GM23338 (cell line): ENCODE results near the gene RABEPK. TPM values are rescaled to one million over a fixed set of nuclear protein-coding genes. Genes with fewer than 3 reads are reported as not detected.

Experiments used
- ATAC-seq: fragments of 200-7000 bp; cut with Tn5 transposase; 3 replicates; pipeline ENCODE4 v1.9.1; 2020
- DNase-seq: peaks from one replicate; pipeline ENCODE4 v3.0.0-alpha.2; 2015; ENCODE audit warnings: low spot score
- H2AFZ ChIP-seq: fragments of 200-600 bp; sonication (generic); 2 replicates; pipeline ENCODE4 v1.8.0; 2016; ENCODE audit warnings: antibody characterized with exemption, mild to moderate bottlenecking, moderate library complexity
- H3F3A ChIP-seq: fragments of 200-600 bp; sonication (generic); replicated peaks from 2 replicates; pipeline ENCODE4 v1.8.0; 2017; ENCODE audit warnings: antibody characterized with exemption, mixed run types, low read depth
- H3K27ac ChIP-seq: fragments of 200-600 bp; sonication (generic); 2 replicates; pipeline ENCODE4 v1.6.1; 2016; ENCODE audit warnings: low read depth
- H3K27me3 ChIP-seq: fragments of 200-600 bp; sonication (generic); 2 replicates; pipeline ENCODE4 v1.8.0; 2016; ENCODE audit warnings: mild to moderate bottlenecking, mixed run types, moderate library complexity; ENCODE audit not compliant: insufficient read depth
- H3K36me3 ChIP-seq: fragments of 200-600 bp; sonication (generic); 2 replicates; pipeline ENCODE4 v1.8.0; 2016; ENCODE audit warnings: mild to moderate bottlenecking; ENCODE audit not compliant: insufficient read depth
- H3K4me1 ChIP-seq: fragments of 200-600 bp; sonication (generic); 2 replicates; pipeline ENCODE4 v1.8.0; 2016; ENCODE audit warnings: mild to moderate bottlenecking, moderate library complexity; ENCODE audit not compliant: insufficient read depth
- H3K4me2 ChIP-seq: fragments of 200-600 bp; sonication (generic); 2 replicates; pipeline ENCODE4 v1.7.1; 2017; ENCODE audit warnings: mixed run types
- H3K4me3 ChIP-seq: fragments of 200-600 bp; sonication (generic); 2 replicates; pipeline ENCODE4 v1.6.1; 2016; ENCODE audit warnings: mixed run types
- H3K79me2 ChIP-seq: fragments of 200-600 bp; sonication (generic); replicated peaks from 2 replicates; pipeline ENCODE4 v1.8.0; 2017; ENCODE audit warnings: mild to moderate bottlenecking; ENCODE audit not compliant: insufficient read depth
- H3K9me2 ChIP-seq: fragments of 200-600 bp; sonication (generic); 2 replicates; pipeline ENCODE4 v1.8.0; 2017; ENCODE audit not compliant: insufficient read depth
- H4K20me1 ChIP-seq: fragments of 200-600 bp; sonication (generic); replicated peaks from 2 replicates; pipeline ENCODE4 v1.8.0; 2017; ENCODE audit warnings: mild to moderate bottlenecking; ENCODE audit not compliant: insufficient read depth
- H3K27ac Mint-ChIP-seq: 2 replicates; pipeline ENCODE4 v1.8.0; 2020; ENCODE audit warnings: inconsistent platforms, mild to moderate bottlenecking, moderate library complexity, mixed read lengths
- H3K27me3 Mint-ChIP-seq: 3 replicates; pipeline ENCODE4 v1.8.0; 2022; ENCODE audit warnings: low read depth, mild to moderate bottlenecking, moderate library complexity, mixed read lengths, inconsistent platforms; ENCODE audit not compliant: insufficient read depth, poor library complexity
- H3K36me3 Mint-ChIP-seq: 3 replicates; pipeline ENCODE4 v1.8.0; 2021; ENCODE audit warnings: low read depth, mild to moderate bottlenecking, inconsistent platforms, moderate library complexity, mixed read lengths
- H3K4me1 Mint-ChIP-seq: 3 replicates; pipeline ENCODE4 v1.8.0; 2020; ENCODE audit warnings: mild to moderate bottlenecking, inconsistent platforms, mixed read lengths
- H3K4me3 Mint-ChIP-seq: 3 replicates; pipeline ENCODE4 v1.8.0; 2021; ENCODE audit warnings: moderate library complexity, mild to moderate bottlenecking, inconsistent platforms, mixed read lengths
- H3K9me3 Mint-ChIP-seq: 3 replicates; pipeline ENCODE4 v1.8.0; 2020; ENCODE audit warnings: moderate library complexity, mild to moderate bottlenecking, inconsistent platforms, mixed read lengths
- CREB1 ChIP-seq: fragments of 250-450 bp; sonication (Bioruptor Pico); IDR thresholded peaks from 2 replicates; pipeline ENCODE4 v1.5.0; 2020; ENCODE audit warnings: low read depth, mild to moderate bottlenecking, moderate library complexity
- EZH2 ChIP-seq: fragments of 200-600 bp; sonication (generic); IDR thresholded peaks from one replicate; pipeline ENCODE4 v1.8.0; 2017; ENCODE audit warnings: antibody characterized with exemption, mild to moderate bottlenecking, low read depth; ENCODE audit not compliant: unreplicated experiment
- EZH2phosphoT487 ChIP-seq: fragments of 200-600 bp; sonication (generic); IDR thresholded peaks from one replicate; pipeline ENCODE4 v1.8.1; 2018; ENCODE audit warnings: antibody characterized with exemption; ENCODE audit not compliant: unreplicated experiment
- JUNB ChIP-seq: IDR thresholded peaks from one replicate; pipeline ENCODE4 v1.6.1; 2016; ENCODE audit warnings: antibody characterized with exemption; ENCODE audit not compliant: unreplicated experiment
- NANOG ChIP-seq: IDR thresholded peaks from 2 replicates; pipeline ENCODE4 v1.6.1; 2016; ENCODE audit warnings: antibody characterized with exemption, borderline replicate concordance
- POLR2AphosphoS5 ChIP-seq: IDR thresholded peaks from 2 replicates; pipeline ENCODE4 v1.6.1; 2016; ENCODE audit warnings: antibody characterized with exemption, low read depth
- STAT1 ChIP-seq: IDR thresholded peaks from one replicate; pipeline ENCODE4 v1.6.1; 2016; ENCODE audit warnings: antibody characterized with exemption; ENCODE audit not compliant: unreplicated experiment
- ZNF114 ChIP-seq: fragments of 250-450 bp; sonication (Bioruptor Pico); IDR thresholded peaks from 2 replicates; pipeline ENCODE4 v1.5.0; 2020; ENCODE audit warnings: mild to moderate bottlenecking, moderate library complexity
- ZNF331 ChIP-seq: fragments of 250-450 bp; sonication (Bioruptor Pico); IDR thresholded peaks from 2 replicates; pipeline ENCODE4 v1.5.0; 2020; ENCODE audit warnings: low read depth, mild to moderate bottlenecking, moderate library complexity
- polyA plus RNA-seq: library from polyadenylated mRNA; unstranded; fragments of >200 nt; fragmentation: Nextera tagmentation; extraction: Ambion mirVana; gene quantifications from 2 replicates; pipeline ENCODE4 v1.2.1, GENCODE V29; 2016
- total RNA-seq: library from RNA; depleted of rRNA; stranded (reverse); fragments of >200 nt; shearing (Covaris generic); gene quantifications from 2 replicates; pipeline ENCODE4 v1.2.3, GENCODE V29; 2014
- TF ChIP-seq, protein P1 (sequence below): fragments of 250-450 bp; sonication (Bioruptor Pico); IDR thresholded peaks from 2 replicates; pipeline ENCODE4 v1.5.0; 2020; ENCODE audit warnings: mild to moderate bottlenecking, moderate library complexity
- TF ChIP-seq, protein P2 (sequence below): IDR thresholded peaks from one replicate; pipeline ENCODE4 v1.6.1; 2018; ENCODE audit warnings: antibody characterized with exemption; ENCODE audit not compliant: unreplicated experiment
- TF ChIP-seq, protein P3 (sequence below): IDR thresholded peaks from 2 replicates; pipeline ENCODE4 v1.6.1; 2016; ENCODE audit warnings: antibody characterized with exemption
- TF ChIP-seq, protein P4 (sequence below), 2 experiments: fragments of 200-600 bp in 1 of 2; sonication (generic) in 1 of 2; conservative IDR thresholded peaks; 2 replicates each; pipeline versions ENCODE4 v1.5.1 to v1.6.1; 2016 to 2017; ENCODE audit warnings: antibody characterized with exemption in 2 of 2, low read depth in 2 of 2, mild to moderate bottlenecking in 2 of 2, moderate library complexity in 1 of 2

The RABEPK gene
- total and polyA plus RNA-seq, 2 experiments from 2014 or later, result 25.8 to 32.7 TPM

DNA sequence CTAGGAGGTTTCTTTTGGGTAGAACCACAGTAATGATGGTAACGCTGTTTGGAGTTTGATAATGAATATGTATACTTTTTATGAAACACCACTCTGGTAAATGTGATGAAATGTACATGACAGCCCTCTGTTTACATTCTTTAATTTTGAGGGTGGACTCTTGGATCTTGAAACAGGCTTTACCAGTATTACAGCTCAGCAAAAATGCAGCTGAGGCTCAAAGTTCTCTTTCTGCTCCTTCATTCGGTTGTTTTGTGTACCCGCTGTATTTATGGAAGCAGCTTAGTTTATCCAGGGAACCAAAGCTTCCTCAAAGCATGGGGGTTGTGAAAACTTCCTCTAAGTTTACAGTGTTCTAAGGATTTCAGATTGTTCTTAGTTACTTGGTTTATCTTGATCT lies 72.4 kb downstream of the RABEPK start:
- Histone ChIP-seq H3K4me1 (peaks cover 18% of the 10 kb centered on the region), H3K36me3 (no peaks in the 10 kb centered on the region), H3K4me3 (no peak overlapping the region), H3F3A (no peaks in the 10 kb centered on the region), H3K4me2 (peak overlapping the region; percentile 22), H2AFZ (no peak overlapping the region), H3K27me3 (no peaks in the 10 kb centered on the region), H4K20me1 (peaks cover 4% of the 10 kb centered on the region; the same call in 1 of the 2 replicates), H3K79me2 (peaks cover 90% of the 10 kb centered on the region), H3K9me2 (no peaks in the 10 kb centered on the region), H3K27ac (peak overlapping the region; percentile 86; the same call in 1 of the 2 replicates)
- TF ChIP-seq STAT1 (no peak), ZNF114 (CRISPR knock-in tag) (no peak), NANOG (no peak), JUNB (no peak), POLR2AphosphoS5 (no peak), EZH2phosphoT487 (no peak), ZNF331 (CRISPR knock-in tag) (no peak), CREB1 (no peak), EZH2 (no peak)
- TF ChIP-seq, protein P1, sequence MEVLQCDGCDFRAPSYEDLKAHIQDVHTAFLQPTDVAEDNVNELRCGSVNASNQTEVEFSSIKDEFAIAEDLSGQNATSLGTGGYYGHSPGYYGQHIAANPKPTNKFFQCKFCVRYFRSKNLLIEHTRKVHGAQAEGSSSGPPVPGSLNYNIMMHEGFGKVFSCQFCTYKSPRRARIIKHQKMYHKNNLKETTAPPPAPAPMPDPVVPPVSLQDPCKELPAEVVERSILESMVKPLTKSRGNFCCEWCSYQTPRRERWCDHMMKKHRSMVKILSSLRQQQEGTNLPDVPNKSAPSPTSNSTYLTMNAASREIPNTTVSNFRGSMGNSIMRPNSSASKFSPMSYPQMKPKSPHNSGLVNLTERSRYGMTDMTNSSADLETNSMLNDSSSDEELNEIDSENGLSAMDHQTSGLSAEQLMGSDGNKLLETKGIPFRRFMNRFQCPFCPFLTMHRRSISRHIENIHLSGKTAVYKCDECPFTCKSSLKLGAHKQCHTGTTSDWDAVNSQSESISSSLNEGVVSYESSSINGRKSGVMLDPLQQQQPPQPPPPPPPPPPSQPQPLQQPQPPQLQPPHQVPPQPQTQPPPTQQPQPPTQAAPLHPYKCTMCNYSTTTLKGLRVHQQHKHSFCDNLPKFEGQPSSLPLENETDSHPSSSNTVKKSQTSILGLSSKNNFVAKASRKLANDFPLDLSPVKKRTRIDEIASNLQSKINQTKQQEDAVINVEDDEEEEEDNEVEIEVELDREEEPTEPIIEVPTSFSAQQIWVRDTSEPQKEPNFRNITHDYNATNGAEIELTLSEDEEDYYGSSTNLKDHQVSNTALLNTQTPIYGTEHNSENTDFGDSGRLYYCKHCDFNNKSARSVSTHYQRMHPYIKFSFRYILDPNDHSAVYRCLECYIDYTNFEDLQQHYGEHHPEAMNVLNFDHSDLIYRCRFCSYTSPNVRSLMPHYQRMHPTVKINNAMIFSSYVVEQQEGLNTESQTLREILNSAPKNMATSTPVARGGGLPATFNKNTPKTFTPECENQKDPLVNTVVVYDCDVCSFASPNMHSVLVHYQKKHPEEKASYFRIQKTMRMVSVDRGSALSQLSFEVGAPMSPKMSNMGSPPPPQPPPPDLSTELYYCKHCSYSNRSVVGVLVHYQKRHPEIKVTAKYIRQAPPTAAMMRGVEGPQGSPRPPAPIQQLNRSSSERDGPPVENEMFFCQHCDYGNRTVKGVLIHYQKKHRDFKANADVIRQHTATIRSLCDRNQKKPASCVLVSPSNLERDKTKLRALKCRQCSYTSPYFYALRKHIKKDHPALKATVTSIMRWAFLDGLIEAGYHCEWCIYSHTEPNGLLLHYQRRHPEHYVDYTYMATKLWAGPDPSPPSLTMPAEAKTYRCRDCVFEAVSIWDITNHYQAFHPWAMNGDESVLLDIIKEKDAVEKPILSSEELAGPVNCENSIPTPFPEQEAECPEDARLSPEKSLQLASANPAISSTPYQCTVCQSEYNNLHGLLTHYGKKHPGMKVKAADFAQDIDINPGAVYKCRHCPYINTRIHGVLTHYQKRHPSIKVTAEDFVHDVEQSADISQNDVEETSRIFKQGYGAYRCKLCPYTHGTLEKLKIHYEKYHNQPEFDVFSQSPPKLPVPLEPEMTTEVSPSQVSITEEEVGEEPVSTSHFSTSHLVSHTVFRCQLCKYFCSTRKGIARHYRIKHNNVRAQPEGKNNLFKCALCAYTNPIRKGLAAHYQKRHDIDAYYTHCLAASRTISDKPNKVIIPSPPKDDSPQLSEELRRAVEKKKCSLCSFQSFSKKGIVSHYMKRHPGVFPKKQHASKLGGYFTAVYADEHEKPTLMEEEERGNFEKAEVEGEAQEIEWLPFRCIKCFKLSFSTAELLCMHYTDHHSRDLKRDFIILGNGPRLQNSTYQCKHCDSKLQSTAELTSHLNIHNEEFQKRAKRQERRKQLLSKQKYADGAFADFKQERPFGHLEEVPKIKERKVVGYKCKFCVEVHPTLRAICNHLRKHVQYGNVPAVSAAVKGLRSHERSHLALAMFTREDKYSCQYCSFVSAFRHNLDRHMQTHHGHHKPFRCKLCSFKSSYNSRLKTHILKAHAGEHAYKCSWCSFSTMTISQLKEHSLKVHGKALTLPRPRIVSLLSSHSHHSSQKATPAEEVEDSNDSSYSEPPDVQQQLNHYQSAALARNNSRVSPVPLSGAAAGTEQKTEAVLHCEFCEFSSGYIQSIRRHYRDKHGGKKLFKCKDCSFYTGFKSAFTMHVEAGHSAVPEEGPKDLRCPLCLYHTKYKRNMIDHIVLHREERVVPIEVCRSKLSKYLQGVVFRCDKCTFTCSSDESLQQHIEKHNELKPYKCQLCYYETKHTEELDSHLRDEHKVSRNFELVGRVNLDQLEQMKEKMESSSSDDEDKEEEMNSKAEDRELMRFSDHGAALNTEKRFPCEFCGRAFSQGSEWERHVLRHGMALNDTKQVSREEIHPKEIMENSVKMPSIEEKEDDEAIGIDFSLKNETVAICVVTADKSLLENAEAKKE (CRISPR knock-in tag), result no peak
- TF ChIP-seq, protein P2, sequence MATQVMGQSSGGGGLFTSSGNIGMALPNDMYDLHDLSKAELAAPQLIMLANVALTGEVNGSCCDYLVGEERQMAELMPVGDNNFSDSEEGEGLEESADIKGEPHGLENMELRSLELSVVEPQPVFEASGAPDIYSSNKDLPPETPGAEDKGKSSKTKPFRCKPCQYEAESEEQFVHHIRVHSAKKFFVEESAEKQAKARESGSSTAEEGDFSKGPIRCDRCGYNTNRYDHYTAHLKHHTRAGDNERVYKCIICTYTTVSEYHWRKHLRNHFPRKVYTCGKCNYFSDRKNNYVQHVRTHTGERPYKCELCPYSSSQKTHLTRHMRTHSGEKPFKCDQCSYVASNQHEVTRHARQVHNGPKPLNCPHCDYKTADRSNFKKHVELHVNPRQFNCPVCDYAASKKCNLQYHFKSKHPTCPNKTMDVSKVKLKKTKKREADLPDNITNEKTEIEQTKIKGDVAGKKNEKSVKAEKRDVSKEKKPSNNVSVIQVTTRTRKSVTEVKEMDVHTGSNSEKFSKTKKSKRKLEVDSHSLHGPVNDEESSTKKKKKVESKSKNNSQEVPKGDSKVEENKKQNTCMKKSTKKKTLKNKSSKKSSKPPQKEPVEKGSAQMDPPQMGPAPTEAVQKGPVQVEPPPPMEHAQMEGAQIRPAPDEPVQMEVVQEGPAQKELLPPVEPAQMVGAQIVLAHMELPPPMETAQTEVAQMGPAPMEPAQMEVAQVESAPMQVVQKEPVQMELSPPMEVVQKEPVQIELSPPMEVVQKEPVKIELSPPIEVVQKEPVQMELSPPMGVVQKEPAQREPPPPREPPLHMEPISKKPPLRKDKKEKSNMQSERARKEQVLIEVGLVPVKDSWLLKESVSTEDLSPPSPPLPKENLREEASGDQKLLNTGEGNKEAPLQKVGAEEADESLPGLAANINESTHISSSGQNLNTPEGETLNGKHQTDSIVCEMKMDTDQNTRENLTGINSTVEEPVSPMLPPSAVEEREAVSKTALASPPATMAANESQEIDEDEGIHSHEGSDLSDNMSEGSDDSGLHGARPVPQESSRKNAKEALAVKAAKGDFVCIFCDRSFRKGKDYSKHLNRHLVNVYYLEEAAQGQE, result no peak
- TF ChIP-seq, protein P3, sequence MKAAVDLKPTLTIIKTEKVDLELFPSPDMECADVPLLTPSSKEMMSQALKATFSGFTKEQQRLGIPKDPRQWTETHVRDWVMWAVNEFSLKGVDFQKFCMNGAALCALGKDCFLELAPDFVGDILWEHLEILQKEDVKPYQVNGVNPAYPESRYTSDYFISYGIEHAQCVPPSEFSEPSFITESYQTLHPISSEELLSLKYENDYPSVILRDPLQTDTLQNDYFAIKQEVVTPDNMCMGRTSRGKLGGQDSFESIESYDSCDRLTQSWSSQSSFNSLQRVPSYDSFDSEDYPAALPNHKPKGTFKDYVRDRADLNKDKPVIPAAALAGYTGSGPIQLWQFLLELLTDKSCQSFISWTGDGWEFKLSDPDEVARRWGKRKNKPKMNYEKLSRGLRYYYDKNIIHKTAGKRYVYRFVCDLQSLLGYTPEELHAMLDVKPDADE, result no peak
- TF ChIP-seq, protein P4, sequence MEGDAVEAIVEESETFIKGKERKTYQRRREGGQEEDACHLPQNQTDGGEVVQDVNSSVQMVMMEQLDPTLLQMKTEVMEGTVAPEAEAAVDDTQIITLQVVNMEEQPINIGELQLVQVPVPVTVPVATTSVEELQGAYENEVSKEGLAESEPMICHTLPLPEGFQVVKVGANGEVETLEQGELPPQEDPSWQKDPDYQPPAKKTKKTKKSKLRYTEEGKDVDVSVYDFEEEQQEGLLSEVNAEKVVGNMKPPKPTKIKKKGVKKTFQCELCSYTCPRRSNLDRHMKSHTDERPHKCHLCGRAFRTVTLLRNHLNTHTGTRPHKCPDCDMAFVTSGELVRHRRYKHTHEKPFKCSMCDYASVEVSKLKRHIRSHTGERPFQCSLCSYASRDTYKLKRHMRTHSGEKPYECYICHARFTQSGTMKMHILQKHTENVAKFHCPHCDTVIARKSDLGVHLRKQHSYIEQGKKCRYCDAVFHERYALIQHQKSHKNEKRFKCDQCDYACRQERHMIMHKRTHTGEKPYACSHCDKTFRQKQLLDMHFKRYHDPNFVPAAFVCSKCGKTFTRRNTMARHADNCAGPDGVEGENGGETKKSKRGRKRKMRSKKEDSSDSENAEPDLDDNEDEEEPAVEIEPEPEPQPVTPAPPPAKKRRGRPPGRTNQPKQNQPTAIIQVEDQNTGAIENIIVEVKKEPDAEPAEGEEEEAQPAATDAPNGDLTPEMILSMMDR (conservative IDR thresholded peaks at IDR 0.05; ENCODE audit: low read depth in 2 of 2), result no peak
- Mint-ChIP-seq H3K27ac (peak overlapping the region; percentile 41; the same call in 1 of the 2 replicates), H3K36me3 (no peaks in the 10 kb centered on the region; the same call in 2 of the 3 replicates), H3K4me1 (peaks cover 20% of the 10 kb centered on the region), H3K9me3 (no peaks in the 10 kb centered on the region; the same call in 2 of the 3 replicates), H3K4me3 (no peak overlapping the region), H3K27me3 (peaks cover 4% of the 10 kb centered on the region)
- ATAC-seq, result no peak
- DNase-seq, result no peak
